Gastroesophageal sphincter (tissue), 3 donors: ENCODE results near the gene FIGNL1.

Experiments used
- POLR2AphosphoS5 ChIP-seq: sonication (generic); formaldehyde crosslinking; IDR thresholded peaks from one replicate; pipeline ENCODE4 v1.6.1; 2017; ENCODE audit warnings: antibody characterized with exemption
- TF ChIP-seq, protein P1 (sequence below), 4 experiments: fragments of 200-600 bp in 2 of 4; fragments of 450-650 bp in 2 of 4; sonication (generic) in 1 of 4; IDR thresholded peaks; one replicate each; pipeline ENCODE4 v1.5.1; 2017 to 2019; ENCODE audit warnings: antibody characterized with exemption in 4 of 4, mild to moderate bottlenecking in 2 of 4, moderate library complexity in 2 of 4

DNA sequence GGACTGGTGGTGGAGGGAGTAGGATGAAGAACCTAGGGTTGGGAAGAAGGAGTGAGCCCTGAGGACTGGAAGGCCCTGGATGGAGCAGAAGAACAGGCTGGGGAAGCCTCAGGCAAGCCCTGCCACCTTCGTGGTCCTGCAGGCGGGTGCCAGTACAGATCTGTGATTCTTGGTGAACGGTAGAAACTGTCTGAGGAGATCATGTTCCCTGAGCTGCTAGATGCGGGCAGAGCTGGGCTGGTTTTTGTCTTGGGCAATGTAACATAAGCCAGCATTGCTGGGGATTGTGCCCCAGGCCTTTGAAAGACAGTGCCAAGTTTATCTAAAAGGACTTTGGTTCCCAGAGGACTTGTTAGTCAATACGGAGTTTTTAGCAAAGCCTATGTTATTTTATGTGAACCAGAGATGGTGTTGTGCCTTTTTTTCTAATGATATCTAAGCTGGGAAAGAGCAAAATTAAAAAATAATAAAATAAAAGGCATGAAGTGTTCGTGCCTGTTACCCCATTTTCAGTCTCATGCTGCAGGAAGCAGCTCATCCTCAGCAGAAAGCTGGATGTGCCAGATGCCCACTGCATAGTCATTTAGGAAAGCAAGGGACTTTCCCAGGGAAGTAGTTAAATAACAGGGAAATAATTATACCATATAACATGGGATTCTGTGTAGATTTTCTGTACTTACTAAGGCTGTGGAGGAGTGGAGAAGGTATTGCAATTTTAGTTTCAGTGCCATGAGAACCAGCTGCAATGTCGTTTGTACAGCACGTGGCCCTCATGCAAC, 24.4 kb upstream of the FIGNL1 start:
- TF ChIP-seq, protein P1, sequence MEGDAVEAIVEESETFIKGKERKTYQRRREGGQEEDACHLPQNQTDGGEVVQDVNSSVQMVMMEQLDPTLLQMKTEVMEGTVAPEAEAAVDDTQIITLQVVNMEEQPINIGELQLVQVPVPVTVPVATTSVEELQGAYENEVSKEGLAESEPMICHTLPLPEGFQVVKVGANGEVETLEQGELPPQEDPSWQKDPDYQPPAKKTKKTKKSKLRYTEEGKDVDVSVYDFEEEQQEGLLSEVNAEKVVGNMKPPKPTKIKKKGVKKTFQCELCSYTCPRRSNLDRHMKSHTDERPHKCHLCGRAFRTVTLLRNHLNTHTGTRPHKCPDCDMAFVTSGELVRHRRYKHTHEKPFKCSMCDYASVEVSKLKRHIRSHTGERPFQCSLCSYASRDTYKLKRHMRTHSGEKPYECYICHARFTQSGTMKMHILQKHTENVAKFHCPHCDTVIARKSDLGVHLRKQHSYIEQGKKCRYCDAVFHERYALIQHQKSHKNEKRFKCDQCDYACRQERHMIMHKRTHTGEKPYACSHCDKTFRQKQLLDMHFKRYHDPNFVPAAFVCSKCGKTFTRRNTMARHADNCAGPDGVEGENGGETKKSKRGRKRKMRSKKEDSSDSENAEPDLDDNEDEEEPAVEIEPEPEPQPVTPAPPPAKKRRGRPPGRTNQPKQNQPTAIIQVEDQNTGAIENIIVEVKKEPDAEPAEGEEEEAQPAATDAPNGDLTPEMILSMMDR (IDR thresholded peaks at IDR 0.05), result no peak
- no peak for TF ChIP-seq POLR2AphosphoS5
